WTC11 (cell line): ENCODE data around the gene CCDC6.

Experiments used
- NFE2L1 ChIP-seq: sonication (generic); formaldehyde crosslinking; IDR thresholded peaks from 2 replicates; pipeline ENCODE4 v1.8.1; 2023; ENCODE audit warnings: missing genetic modification reagents
- SP1 ChIP-seq: sonication (generic); formaldehyde crosslinking; conservative IDR thresholded peaks from 2 replicates; pipeline ENCODE4 v1.8.1; 2022; ENCODE audit warnings: missing genetic modification reagents
- TEAD4 ChIP-seq: sonication (generic); formaldehyde crosslinking; IDR thresholded peaks from 2 replicates; pipeline ENCODE4 v1.8.0; 2022; ENCODE audit warnings: mild to moderate bottlenecking, missing genetic modification reagents
- ZNF219 ChIP-seq: sonication (generic); formaldehyde crosslinking; IDR thresholded peaks from 2 replicates; pipeline ENCODE4 v1.8.0; 2023; ENCODE audit warnings: missing genetic modification reagents, mild to moderate bottlenecking, borderline replicate concordance
- TF ChIP-seq, protein P1 (sequence below): sonication (generic); formaldehyde crosslinking; IDR thresholded peaks from 2 replicates; pipeline ENCODE4 v1.8.0; 2022; ENCODE audit warnings: mild to moderate bottlenecking, missing genetic modification reagents

DNA sequence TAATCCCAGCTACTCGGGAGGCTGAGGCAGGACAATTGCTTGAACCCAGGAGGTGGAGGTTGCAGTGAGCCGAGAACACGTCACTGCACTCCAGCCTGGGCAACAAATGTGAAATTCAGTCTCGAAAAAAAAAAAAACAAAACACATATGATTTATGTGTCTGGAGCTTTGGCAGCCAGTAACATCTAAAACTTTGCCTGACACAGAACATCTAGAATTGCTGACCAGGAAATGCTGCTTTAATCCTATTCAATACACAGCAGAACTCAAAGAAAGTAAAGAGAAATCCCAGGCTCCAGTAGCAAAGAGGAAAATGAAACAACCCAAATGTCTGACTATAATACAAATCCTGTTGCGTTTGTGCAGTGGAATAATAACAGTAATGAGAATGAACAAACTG is 4.5 kb upstream of the CCDC6 start:
- TF ChIP-seq SP1 (no peak), TEAD4 (CRISPR knock-in tag) (no peak), NFE2L1 (CRISPR knock-in tag) (no peak), ZNF219 (CRISPR knock-in tag) (no peak)
- TF ChIP-seq, protein P1, sequence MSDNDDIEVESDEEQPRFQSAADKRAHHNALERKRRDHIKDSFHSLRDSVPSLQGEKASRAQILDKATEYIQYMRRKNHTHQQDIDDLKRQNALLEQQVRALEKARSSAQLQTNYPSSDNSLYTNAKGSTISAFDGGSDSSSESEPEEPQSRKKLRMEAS (CRISPR knock-in tag) = no peak
